Thyroid gland (tissue), 4 donors: ENCODE data around the gene RFC1.

Experiments
- POLR2A ChIP-seq, 2 donors: fragments of 450-650 bp; IDR thresholded peaks; one replicate each; pipeline ENCODE4 v1.6.1; 2017; ENCODE audit warnings: antibody characterized with exemption in 2 of 2, mild to moderate bottlenecking in 2 of 2, moderate library complexity in 1 of 2
- TF ChIP-seq, protein P1 (sequence below), 6 experiments: fragments of 200-600 bp in 3 of 6; fragments of 450-650 bp in 3 of 6; sonication (generic) in 3 of 6; IDR thresholded peaks; one replicate each; pipeline ENCODE4 v1.5.1; 2016 to 2019; ENCODE audit warnings: antibody characterized with exemption in 6 of 6, mild to moderate bottlenecking in 2 of 6, inconsistent platforms in 1 of 6, moderate library complexity in 1 of 6

DNA sequence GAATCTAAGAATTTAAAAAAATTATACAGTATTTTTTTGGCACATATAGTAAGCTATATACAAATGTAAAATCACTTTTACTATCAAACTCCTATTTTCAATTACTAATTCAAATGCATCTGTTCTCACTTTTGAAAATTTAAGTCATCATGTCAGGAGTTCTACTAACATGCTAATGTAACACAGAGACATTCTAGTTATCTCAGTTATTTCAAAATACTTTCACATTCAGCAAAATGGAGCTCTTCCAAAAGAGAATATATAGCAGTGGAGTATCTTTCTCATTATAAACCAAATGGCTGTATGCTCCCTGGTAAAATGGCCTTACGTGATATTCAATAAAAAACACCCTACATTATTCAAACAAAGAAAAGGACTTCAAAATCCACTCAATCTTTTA lies 42.3 kb downstream of the RFC1 start:
- TF ChIP-seq, protein P1, sequence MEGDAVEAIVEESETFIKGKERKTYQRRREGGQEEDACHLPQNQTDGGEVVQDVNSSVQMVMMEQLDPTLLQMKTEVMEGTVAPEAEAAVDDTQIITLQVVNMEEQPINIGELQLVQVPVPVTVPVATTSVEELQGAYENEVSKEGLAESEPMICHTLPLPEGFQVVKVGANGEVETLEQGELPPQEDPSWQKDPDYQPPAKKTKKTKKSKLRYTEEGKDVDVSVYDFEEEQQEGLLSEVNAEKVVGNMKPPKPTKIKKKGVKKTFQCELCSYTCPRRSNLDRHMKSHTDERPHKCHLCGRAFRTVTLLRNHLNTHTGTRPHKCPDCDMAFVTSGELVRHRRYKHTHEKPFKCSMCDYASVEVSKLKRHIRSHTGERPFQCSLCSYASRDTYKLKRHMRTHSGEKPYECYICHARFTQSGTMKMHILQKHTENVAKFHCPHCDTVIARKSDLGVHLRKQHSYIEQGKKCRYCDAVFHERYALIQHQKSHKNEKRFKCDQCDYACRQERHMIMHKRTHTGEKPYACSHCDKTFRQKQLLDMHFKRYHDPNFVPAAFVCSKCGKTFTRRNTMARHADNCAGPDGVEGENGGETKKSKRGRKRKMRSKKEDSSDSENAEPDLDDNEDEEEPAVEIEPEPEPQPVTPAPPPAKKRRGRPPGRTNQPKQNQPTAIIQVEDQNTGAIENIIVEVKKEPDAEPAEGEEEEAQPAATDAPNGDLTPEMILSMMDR (IDR thresholded peaks at IDR 0.05): no peak
- no peak for TF ChIP-seq POLR2A (IDR thresholded peaks at IDR 0.05)
